T-helper 2 cell (primary cell): ENCODE measurements around the gene JADE3.
A peak's percentile ranks its signal among the peaks of the same experiment; 100 is the strongest.

ENCODE experiments used
- DNase-seq, 5 experiments: peaks; one replicate each; pipeline versions ENCODE4 v3.0.0 to v3.0.0-alpha.2; 2012 to 2022

JADE3 gene

GRCh38 chrX:47047989-47048388 is 135.8 kb downstream of the JADE3 start:
- DNase-seq, result no peak

- no peak for DNase-seq
Measured at GRCh38 chrX:47059142-47059874, 147.1 kb downstream of the JADE3 start.

GRCh38 chrX:47060708-47061107 is 148.5 kb downstream of the JADE3 start:
- DNase-seq, result no peak

GRCh38 chrX:47061238-47061919 is 149.2 kb downstream of the JADE3 start:
- no peak for DNase-seq

GRCh38 chrX:47063179-47063578 is 151.0 kb downstream of the JADE3 start:
- DNase-seq, result no peak

- no peak for DNase-seq
Measured at GRCh38 chrX:47068214-47068613, 156.0 kb downstream of the JADE3 start.

DNA sequence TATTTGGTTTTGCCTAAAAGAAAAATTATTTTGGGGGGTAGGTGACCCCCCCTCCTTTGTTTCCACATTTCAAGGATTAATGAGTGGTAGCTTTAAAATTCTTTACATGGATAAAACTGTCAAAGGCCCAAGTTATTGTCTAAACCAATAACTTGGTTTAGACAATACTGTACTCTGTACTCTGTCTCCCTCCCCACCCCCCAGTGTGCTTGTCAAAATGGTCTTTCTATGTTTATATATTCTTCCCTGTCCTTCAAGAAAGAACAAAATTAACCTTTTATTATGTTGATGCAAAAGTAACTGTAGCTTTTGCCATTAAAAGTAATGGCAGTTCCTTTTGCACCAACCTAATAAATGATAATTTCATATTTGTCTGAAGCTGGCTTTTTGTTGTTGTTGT is 156.5 kb downstream of the JADE3 start:
- no peak for DNase-seq

GRCh38 chrX:47078129-47079043 is 166.2 kb downstream of the JADE3 start, which contains the start of gene RGN:
RGN (plus strand) TSS chrX:47078443; CDS start chrX:47081145, 2,702 bp downstream.
- no peak for DNase-seq

DNA sequence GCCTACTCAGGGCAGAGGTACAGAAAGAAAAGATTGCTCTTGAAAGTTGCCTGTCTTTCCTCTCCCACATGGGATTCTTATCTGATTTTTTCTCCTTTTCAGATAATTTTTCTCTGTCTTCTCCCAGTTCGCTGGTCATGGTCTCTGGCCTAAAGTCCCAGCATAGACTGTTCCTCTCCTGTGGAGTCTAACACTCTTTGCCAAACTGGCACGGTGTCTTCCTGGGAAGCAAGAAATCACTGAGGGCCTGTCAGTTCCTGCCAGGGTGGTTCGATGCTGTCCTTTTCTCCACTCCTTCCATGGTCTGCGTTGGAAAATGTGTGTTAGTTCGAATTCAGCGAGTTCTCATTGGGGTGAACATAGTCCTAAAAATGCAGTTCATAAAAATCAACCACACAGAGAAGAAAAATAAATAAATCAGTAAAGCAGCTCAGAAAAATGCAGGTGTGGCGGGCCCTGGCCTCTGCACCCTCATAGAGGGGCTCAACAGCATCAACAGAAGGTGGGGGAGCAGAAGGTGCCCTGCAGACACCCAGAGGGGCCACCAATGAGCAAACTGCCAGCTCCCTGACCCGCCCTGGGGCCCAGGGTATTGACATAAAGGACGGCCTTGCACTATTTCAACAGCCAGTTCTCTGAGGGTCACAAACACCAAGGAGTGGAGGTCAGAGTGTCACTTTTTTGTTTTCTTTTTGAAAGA is 168.1 kb downstream of the JADE3 start:
- DNase-seq, result no peak

DNA sequence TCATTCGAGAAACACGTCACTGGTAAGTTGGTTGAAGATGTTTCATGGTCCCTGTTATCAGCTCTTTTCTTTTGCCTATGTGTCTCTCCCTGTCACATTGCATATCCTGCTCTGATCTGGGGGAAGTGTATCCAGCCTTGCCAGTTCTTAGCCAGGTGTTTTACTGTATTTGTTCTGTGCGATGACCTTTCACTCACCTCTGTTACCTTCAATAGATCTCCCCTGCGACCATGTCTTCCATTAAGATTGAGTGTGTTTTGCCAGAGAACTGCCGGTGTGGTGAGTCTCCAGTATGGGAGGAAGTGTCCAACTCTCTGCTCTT is 168.7 kb downstream of the JADE3 start:
- no peak for DNase-seq

DNA sequence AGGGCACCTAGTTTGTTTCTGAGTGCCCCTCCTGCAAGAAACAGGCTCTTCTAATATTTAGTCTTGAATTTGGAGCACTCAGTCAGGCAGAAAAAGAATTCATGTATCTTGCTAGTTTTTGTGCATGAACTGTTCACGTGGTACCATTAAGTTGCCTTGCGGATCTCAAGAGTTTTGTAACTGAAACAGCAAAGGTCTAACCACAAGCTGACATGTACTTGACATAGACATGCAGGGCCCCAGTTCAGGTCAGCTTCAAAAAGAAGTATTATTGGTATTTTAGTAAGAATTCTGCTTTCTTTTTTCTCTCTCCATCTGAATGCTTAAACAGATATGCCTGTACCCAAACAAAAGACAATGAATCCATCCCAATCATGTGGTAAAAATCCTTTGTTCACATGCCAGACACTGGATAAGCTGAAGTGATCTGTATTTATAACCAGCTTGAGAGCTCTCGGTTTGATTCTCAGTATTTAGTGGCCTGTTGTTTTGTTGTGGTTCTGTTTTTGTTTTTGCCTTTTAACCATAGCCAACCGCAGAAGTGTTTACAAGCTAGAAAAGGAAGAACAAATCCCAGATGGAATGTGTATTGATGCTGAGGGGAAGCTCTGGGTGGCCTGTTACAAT is 179.0 kb downstream of the JADE3 start:
- peak in 1 of 5 experiments; percentile 64 for DNase-seq

DNA sequence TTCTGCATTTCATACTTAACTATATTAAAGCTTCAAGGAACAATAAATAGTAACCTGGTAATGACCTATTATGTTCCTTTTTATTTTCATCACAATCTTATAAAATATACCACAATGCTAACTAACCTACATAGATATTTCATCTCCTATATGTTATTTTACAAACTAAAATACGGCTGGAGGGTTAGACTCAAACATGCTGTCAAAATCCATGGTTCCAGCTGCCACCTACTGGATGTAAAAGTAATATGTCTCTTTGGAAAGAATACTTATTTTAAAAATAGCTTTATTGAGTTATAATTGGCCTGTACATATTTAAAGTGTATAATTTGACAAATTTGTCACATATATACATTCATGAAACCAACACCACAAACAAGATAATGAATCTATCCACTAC is 181.0 kb downstream of the JADE3 start:
- DNase-seq, result peak in 1 of 5 experiments; percentile 46

DNA sequence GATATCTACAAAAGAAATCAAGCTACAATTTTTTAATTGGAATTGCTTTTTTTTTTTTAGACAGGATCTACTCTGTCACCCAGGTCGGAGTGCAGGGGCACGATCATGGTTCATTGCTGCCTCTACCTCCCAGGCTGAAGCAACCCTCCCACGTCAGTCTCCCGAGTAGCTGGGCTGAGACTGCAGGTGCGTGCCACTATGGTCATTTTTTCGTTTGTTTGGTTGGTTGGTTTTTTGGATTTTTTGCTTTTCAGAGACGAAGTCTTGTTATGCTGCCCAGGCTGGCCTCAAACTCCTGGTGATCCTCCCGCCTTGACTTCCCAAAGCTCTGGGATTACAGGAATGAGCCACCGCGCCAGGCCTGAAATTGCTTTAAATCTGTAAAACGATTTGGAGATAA is 181.6 kb downstream of the JADE3 start:
- no peak for DNase-seq

DNA sequence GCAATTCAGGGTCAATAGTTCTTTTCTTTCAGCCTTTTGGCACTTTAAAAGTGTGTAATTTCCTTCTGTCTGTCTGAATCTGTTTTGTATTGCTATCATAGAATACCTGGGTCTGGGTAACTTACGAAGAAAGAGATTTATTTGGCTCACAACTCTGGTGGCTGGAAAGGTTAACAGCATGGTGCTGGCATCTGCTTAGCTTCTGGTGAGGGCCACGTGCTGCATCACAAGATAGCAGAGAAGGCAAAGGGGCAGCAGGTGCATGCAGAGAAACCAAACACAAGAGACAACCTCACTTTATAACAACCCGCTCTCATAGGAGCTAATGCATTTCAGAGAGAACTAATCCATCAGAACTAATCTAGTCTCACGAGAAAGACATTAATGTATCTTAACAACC is 184.8 kb downstream of the JADE3 start:
- DNase-seq, result no peak

DNA sequence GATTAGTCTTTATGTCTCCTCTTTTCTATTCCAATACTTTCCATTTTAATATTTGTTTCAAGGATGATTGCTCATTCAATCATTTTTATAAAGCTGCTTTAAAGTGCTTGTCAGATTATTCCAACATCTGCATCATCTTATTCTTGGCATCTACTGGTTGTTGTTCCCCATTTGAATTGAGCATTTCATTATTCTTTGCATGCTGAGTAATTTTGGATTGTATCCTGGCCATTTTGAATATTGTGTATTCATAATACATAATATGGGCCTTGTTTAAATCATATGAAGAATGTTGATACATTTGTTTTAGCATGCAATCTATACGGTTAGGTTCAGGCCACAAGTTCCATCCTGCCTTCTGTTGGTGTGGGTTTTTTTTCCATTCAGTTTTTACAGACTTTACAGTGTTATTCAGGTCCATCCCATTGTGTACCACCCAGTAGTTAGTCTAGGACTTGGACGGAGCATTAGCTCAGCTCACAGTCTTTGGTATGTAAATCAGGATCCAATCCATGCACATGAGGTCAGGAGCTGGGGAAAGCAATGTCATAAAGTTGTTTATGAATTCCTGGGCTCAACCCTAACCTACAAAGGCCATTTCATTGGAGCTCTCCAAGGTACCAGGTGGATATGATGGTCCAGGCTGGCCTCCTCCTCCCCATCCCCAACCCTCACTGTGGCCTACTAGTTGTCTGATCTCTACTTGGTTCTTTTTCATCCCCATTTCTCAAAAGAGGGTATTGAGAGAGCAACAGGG is 186.3 kb downstream of the JADE3 start:
- no peak for DNase-seq

DNA sequence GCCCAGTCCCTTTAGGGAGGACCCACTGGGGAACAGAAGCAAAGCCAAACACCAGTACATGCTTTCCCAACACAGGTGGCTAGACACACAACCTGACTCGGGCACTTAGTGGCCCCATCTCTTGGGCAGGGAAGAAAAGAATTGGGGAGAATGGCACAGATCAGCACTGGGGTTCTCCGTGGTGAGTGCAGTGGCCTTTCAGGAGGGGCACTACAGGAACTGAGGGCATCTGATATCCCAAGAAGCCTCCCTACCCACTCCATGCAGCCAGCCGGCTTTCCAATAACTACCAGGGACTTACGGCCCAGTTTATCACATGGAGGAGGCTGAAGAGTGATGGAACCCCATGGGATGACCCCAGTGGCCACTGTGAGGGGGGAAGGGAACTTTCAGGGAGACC is 189.0 kb downstream of the JADE3 start:
- DNase-seq, result no peak
